ENCODE measurements around the gene ANKRD42.
"Not testable (repeated sequence)": the region's sequence is repeated elsewhere in the genome, so short reads cannot be mapped to it uniquely, and the experiment has no call there.

Gene ANKRD42

GRCh38 chr11:83206221-83206620 lies 12.7 kb downstream of the ANKRD42 start:
- H3K27me3 ChIP-seq (ENCODE audit: control insufficient read depth in 1 of 2, insufficient read depth in 2 of 2, low read length in 2 of 2) = no peaks in the 10 kb centered on the region
- no peak overlapping the region for H3K27ac ChIP-seq (ENCODE audit: low read depth, low read length)
- no peak overlapping the region for H3K4me3 ChIP-seq (ENCODE audit: low read depth in 1 of 2, low read length in 2 of 2)
- peaks cover 30% of the 10 kb centered on the region for H3K36me3 ChIP-seq (ENCODE audit: insufficient read depth, low read length)
- no peaks in the 10 kb centered on the region for H3K4me1 ChIP-seq (ENCODE audit: insufficient read depth, low read length)
- no peak overlapping the region for H3K9ac ChIP-seq (ENCODE audit: low read length)
- no peaks in the 10 kb centered on the region for H3K9me3 ChIP-seq (ENCODE audit: low read length)

GRCh38 chr11:83206771-83207382 lies 13.4 kb downstream of the ANKRD42 start:
- not testable (repeated sequence) for H3K9me3 ChIP-seq (ENCODE audit: low read length); H3K27me3 ChIP-seq (ENCODE audit: control insufficient read depth in 1 of 2, insufficient read depth in 2 of 2, low read length in 2 of 2); H3K4me3 ChIP-seq (ENCODE audit: low read depth in 1 of 2, low read length in 2 of 2); H3K9ac ChIP-seq (ENCODE audit: low read length); H3K4me1 ChIP-seq (ENCODE audit: insufficient read depth, low read length); H3K27ac ChIP-seq (ENCODE audit: low read depth, low read length)
- H3K36me3 ChIP-seq (ENCODE audit: insufficient read depth, low read length) = peaks cover 30% of the 10 kb centered on the region

GRCh38 chr11:83219095-83219494 lies 25.6 kb downstream of the ANKRD42 start:
- Histone ChIP-seq H3K9ac (ENCODE audit: low read length) (no peak overlapping the region), H3K27me3 (ENCODE audit: control insufficient read depth in 1 of 2, insufficient read depth in 2 of 2, low read length in 2 of 2) (no peaks in the 10 kb centered on the region), H3K4me3 (ENCODE audit: low read depth in 1 of 2, low read length in 2 of 2) (no peak overlapping the region), H3K9me3 (ENCODE audit: low read length) (no peaks in the 10 kb centered on the region), H3K36me3 (ENCODE audit: insufficient read depth, low read length) (no peaks in the 10 kb centered on the region), H3K27ac (ENCODE audit: low read depth, low read length) (no peak overlapping the region), H3K4me1 (ENCODE audit: insufficient read depth, low read length) (no peaks in the 10 kb centered on the region)

GRCh38 chr11:83220260-83220659 lies 26.7 kb downstream of the ANKRD42 start:
- H3K27ac ChIP-seq (ENCODE audit: low read depth, low read length) = no peak overlapping the region
- no peak overlapping the region for H3K4me3 ChIP-seq (ENCODE audit: low read depth in 1 of 2, low read length in 2 of 2)
- no peak overlapping the region for H3K9ac ChIP-seq (ENCODE audit: low read length)
- H3K9me3 ChIP-seq (ENCODE audit: low read length) = no peaks in the 10 kb centered on the region
- H3K27me3 ChIP-seq (ENCODE audit: control insufficient read depth in 1 of 2, insufficient read depth in 2 of 2, low read length in 2 of 2) = no peaks in the 10 kb centered on the region
- no peaks in the 10 kb centered on the region for H3K36me3 ChIP-seq (ENCODE audit: insufficient read depth, low read length)
- no peaks in the 10 kb centered on the region for H3K4me1 ChIP-seq (ENCODE audit: insufficient read depth, low read length)

- H3K9me3 ChIP-seq (ENCODE audit: low read length) = no peaks in the 10 kb centered on the region
- H3K27ac ChIP-seq (ENCODE audit: low read depth, low read length) = no peak overlapping the region
- no peaks in the 10 kb centered on the region for H3K36me3 ChIP-seq (ENCODE audit: insufficient read depth, low read length)
- no peak overlapping the region for H3K9ac ChIP-seq (ENCODE audit: low read length)
- H3K4me1 ChIP-seq (ENCODE audit: insufficient read depth, low read length) = no peaks in the 10 kb centered on the region
- H3K27me3 ChIP-seq (ENCODE audit: control insufficient read depth in 1 of 2, insufficient read depth in 2 of 2, low read length in 2 of 2) = no peaks in the 10 kb centered on the region
- H3K4me3 ChIP-seq (ENCODE audit: low read depth in 1 of 2, low read length in 2 of 2) = no peak overlapping the region
These were observed 28.2 kb downstream of the ANKRD42 start for GRCh38 chr11:83221694-83222093.

- H3K4me3 ChIP-seq (ENCODE audit: low read depth in 1 of 2, low read length in 2 of 2) = no peak overlapping the region
- no peaks in the 10 kb centered on the region for H3K36me3 ChIP-seq (ENCODE audit: insufficient read depth, low read length)
- no peak overlapping the region for H3K27ac ChIP-seq (ENCODE audit: low read depth, low read length)
- no peaks in the 10 kb centered on the region for H3K9me3 ChIP-seq (ENCODE audit: low read length)
- no peaks in the 10 kb centered on the region for H3K27me3 ChIP-seq (ENCODE audit: control insufficient read depth in 1 of 2, insufficient read depth in 2 of 2, low read length in 2 of 2)
- H3K4me1 ChIP-seq (ENCODE audit: insufficient read depth, low read length) = no peaks in the 10 kb centered on the region
- no peak overlapping the region for H3K9ac ChIP-seq (ENCODE audit: low read length)
These were observed 29.0 kb downstream of the ANKRD42 start for GRCh38 chr11:83222499-83222898.

GRCh38 chr11:83223457-83223856 lies 29.9 kb downstream of the ANKRD42 start:
- H3K27me3 ChIP-seq (ENCODE audit: control insufficient read depth in 1 of 2, insufficient read depth in 2 of 2, low read length in 2 of 2) = no peaks in the 10 kb centered on the region
- H3K9me3 ChIP-seq (ENCODE audit: low read length) = no peaks in the 10 kb centered on the region
- no peaks in the 10 kb centered on the region for H3K4me1 ChIP-seq (ENCODE audit: insufficient read depth, low read length)
- H3K4me3 ChIP-seq (ENCODE audit: low read depth in 1 of 2, low read length in 2 of 2) = no peak overlapping the region
- no peak overlapping the region for H3K9ac ChIP-seq (ENCODE audit: low read length)
- H3K27ac ChIP-seq (ENCODE audit: low read depth, low read length) = no peak overlapping the region
- H3K36me3 ChIP-seq (ENCODE audit: insufficient read depth, low read length) = no peaks in the 10 kb centered on the region

GRCh38 chr11:83235825-83236224 lies 42.3 kb downstream of the ANKRD42 start:
- Histone ChIP-seq H3K9ac (ENCODE audit: low read length) (no peak overlapping the region), H3K9me3 (ENCODE audit: low read length) (no peaks in the 10 kb centered on the region), H3K36me3 (ENCODE audit: insufficient read depth, low read length) (no peaks in the 10 kb centered on the region), H3K27ac (ENCODE audit: low read depth, low read length) (no peak overlapping the region), H3K4me1 (ENCODE audit: insufficient read depth, low read length) (no peaks in the 10 kb centered on the region), H3K27me3 (ENCODE audit: control insufficient read depth in 1 of 2, insufficient read depth in 2 of 2, low read length in 2 of 2) (no peaks in the 10 kb centered on the region), H3K4me3 (ENCODE audit: low read depth in 1 of 2, low read length in 2 of 2) (no peak overlapping the region)

GRCh38 chr11:83238111-83238510 lies 44.6 kb downstream of the ANKRD42 start:
- H3K27me3 ChIP-seq (ENCODE audit: control insufficient read depth in 1 of 2, insufficient read depth in 2 of 2, low read length in 2 of 2) = no peaks in the 10 kb centered on the region
- no peaks in the 10 kb centered on the region for H3K9me3 ChIP-seq (ENCODE audit: low read length)
- no peaks in the 10 kb centered on the region for H3K4me1 ChIP-seq (ENCODE audit: insufficient read depth, low read length)
- H3K27ac ChIP-seq (ENCODE audit: low read depth, low read length) = no peak overlapping the region
- no peak overlapping the region for H3K4me3 ChIP-seq (ENCODE audit: low read depth in 1 of 2, low read length in 2 of 2)
- no peak overlapping the region for H3K9ac ChIP-seq (ENCODE audit: low read length)
- no peaks in the 10 kb centered on the region for H3K36me3 ChIP-seq (ENCODE audit: insufficient read depth, low read length)

GRCh38 chr11:83241291-83241946 lies 47.9 kb downstream of the ANKRD42 start:
- Histone ChIP-seq H3K27me3 (ENCODE audit: control insufficient read depth in 1 of 2, insufficient read depth in 2 of 2, low read length in 2 of 2) (no peaks in the 10 kb centered on the region), H3K9ac (ENCODE audit: low read length) (no peak overlapping the region), H3K27ac (ENCODE audit: low read depth, low read length) (no peak overlapping the region), H3K36me3 (ENCODE audit: insufficient read depth, low read length) (no peaks in the 10 kb centered on the region), H3K4me3 (ENCODE audit: low read depth in 1 of 2, low read length in 2 of 2) (no peak overlapping the region), H3K9me3 (ENCODE audit: low read length) (no peaks in the 10 kb centered on the region), H3K4me1 (ENCODE audit: insufficient read depth, low read length) (no peaks in the 10 kb centered on the region)

- no peak overlapping the region for H3K4me3 ChIP-seq (ENCODE audit: low read depth in 1 of 2, low read length in 2 of 2)
- H3K36me3 ChIP-seq (ENCODE audit: insufficient read depth, low read length) = no peaks in the 10 kb centered on the region
- H3K9me3 ChIP-seq (ENCODE audit: low read length) = no peaks in the 10 kb centered on the region
- H3K27me3 ChIP-seq (ENCODE audit: control insufficient read depth in 1 of 2, insufficient read depth in 2 of 2, low read length in 2 of 2) = no peaks in the 10 kb centered on the region
- no peaks in the 10 kb centered on the region for H3K4me1 ChIP-seq (ENCODE audit: insufficient read depth, low read length)
- no peak overlapping the region for H3K9ac ChIP-seq (ENCODE audit: low read length)
- no peak overlapping the region for H3K27ac ChIP-seq (ENCODE audit: low read depth, low read length)
These were observed 55.9 kb downstream of the ANKRD42 start for GRCh38 chr11:83249445-83249844.

- Histone ChIP-seq H3K27me3 (ENCODE audit: control insufficient read depth in 1 of 2, insufficient read depth in 2 of 2, low read length in 2 of 2) (no peaks in the 10 kb centered on the region), H3K4me1 (ENCODE audit: insufficient read depth, low read length) (no peaks in the 10 kb centered on the region), H3K4me3 (ENCODE audit: low read depth in 1 of 2, low read length in 2 of 2) (no peak overlapping the region), H3K36me3 (ENCODE audit: insufficient read depth, low read length) (no peaks in the 10 kb centered on the region), H3K27ac (ENCODE audit: low read depth, low read length) (no peak overlapping the region), H3K9ac (ENCODE audit: low read length) (no peak overlapping the region), H3K9me3 (ENCODE audit: low read length) (no peaks in the 10 kb centered on the region)
These were observed 56.6 kb downstream of the ANKRD42 start for GRCh38 chr11:83249972-83250593.
